ENCODE results near the gene DAB2IP.
A peak's percentile ranks its signal among the peaks of the same experiment; 100 is the strongest.

The DAB2IP gene

DNA sequence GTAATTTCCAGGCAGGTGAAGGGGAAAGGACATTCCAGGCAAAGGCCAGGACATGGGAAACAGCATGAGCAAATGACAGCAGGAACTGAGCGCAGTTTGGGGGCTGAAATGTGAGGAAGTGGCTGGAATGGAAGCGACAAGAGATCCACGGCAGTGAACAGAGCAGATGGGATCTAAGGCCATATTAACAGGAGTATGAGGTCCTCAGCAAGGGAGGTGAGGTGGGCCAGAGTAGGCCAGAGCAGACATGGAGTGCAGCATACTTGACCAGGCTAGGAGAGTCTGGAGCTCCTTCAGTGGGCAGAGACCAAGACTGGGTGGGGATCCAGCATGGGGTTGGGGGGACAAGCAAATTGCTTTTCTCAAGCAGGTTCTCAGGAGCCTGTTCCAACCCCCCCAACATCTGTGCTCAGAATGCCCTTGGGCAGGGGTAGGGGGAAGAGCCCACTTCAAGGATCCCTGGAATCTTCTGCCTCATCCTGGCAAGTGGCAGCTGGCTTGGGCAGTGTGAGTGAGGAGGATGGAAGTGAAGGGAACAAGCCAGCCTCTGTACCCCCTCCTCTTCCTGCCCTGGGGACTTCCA lies 34.5 kb downstream of the DAB2IP start:
- H3K4me2 ChIP-seq (ENCODE audit: insufficient read depth, low read length), result no peak overlapping the region
- no peak for ATAC-seq (ENCODE audit: insufficient read depth, low read depth)
- no peaks in the 10 kb centered on the region for H3K79me2 ChIP-seq (ENCODE audit: insufficient read depth, low read length)
- H3K27ac ChIP-seq (ENCODE audit: low read length), result no peak overlapping the region
- H3K9ac ChIP-seq (ENCODE audit: low read depth, low read length), result no peak overlapping the region
- TF ChIP-seq EZH2 (IDR thresholded peaks at IDR 0.05; ENCODE audit: borderline replicate concordance, low read depth, low read length, severe bottlenecking), result no peak
- TF ChIP-seq, protein P1, sequence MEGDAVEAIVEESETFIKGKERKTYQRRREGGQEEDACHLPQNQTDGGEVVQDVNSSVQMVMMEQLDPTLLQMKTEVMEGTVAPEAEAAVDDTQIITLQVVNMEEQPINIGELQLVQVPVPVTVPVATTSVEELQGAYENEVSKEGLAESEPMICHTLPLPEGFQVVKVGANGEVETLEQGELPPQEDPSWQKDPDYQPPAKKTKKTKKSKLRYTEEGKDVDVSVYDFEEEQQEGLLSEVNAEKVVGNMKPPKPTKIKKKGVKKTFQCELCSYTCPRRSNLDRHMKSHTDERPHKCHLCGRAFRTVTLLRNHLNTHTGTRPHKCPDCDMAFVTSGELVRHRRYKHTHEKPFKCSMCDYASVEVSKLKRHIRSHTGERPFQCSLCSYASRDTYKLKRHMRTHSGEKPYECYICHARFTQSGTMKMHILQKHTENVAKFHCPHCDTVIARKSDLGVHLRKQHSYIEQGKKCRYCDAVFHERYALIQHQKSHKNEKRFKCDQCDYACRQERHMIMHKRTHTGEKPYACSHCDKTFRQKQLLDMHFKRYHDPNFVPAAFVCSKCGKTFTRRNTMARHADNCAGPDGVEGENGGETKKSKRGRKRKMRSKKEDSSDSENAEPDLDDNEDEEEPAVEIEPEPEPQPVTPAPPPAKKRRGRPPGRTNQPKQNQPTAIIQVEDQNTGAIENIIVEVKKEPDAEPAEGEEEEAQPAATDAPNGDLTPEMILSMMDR (IDR thresholded peaks at IDR 0.05; ENCODE audit: borderline replicate concordance, extremely low read depth, low read length, poor library complexity, severe bottlenecking), result no peak
- no peaks in the 10 kb centered on the region for H3K9me3 ChIP-seq (ENCODE audit: insufficient read depth, low read length, severe bottlenecking)
- no peak overlapping the region for H3K4me3 ChIP-seq (ENCODE audit: low read depth in 1 of 2, low read length in 2 of 2)
- H2AFZ ChIP-seq (ENCODE audit: low read depth, low read length), result no peak overlapping the region
- no peak for DNase-seq
- H3K4me1 ChIP-seq (ENCODE audit: insufficient read depth, low read length), result no peaks in the 10 kb centered on the region; the same call in 1 of the 2 replicates
- no peaks in the 10 kb centered on the region for H3K36me3 ChIP-seq (ENCODE audit: insufficient read depth, low read length)
- H3K27me3 ChIP-seq (ENCODE audit: insufficient read depth, low read length, poor library complexity), result no peaks in the 10 kb centered on the region
- H4K20me1 ChIP-seq (ENCODE audit: insufficient read depth, low read length), result no peaks in the 10 kb centered on the region

DNA sequence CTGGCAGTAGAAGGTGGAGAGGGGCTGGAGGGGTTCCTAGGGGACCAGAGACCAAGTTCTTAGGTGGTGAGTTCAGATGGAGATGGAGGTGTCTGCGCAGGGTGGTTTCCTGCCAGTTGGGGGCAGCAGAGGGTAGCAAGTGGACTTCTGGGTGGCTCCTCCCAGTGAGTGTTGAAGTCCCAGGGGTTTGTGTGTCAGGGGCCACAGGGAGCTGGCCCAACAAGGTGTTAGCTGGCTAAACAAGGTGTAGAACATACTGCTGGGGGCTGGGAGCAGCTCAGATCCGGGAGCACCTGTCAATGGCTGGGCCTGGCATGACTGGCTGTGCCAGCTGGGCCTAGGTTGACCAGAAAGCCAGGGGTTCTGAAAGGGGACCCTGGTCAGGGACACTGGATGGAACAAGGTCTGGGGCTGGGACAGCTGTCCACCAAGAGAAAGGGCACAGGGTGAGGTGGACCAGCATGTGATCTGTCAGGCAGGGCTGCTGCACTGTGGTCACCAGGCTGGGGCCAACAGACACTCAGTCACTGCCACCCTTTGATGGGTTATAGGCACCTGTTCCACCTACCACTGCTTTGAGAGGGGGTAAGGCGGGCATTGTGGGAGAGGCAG lies 35.6 kb downstream of the DAB2IP start:
- DNase-seq (peak; percentile 74), ATAC-seq (ENCODE audit: insufficient read depth, low read depth) (peak; percentile 95)
- Histone ChIP-seq H3K9me3 (ENCODE audit: insufficient read depth, low read length, severe bottlenecking) (no peaks in the 10 kb centered on the region), H3K4me3 (ENCODE audit: low read depth in 1 of 2, low read length in 2 of 2) (no peak overlapping the region), H3K36me3 (ENCODE audit: insufficient read depth, low read length) (no peaks in the 10 kb centered on the region), H3K4me2 (ENCODE audit: insufficient read depth, low read length) (no peak overlapping the region), H4K20me1 (ENCODE audit: insufficient read depth, low read length) (no peaks in the 10 kb centered on the region), H2AFZ (ENCODE audit: low read depth, low read length) (no peak overlapping the region), H3K27ac (ENCODE audit: low read length) (no peak overlapping the region), H3K4me1 (ENCODE audit: insufficient read depth, low read length) (no peaks in the 10 kb centered on the region; the same call in 1 of the 2 replicates), H3K27me3 (ENCODE audit: insufficient read depth, low read length, poor library complexity) (no peaks in the 10 kb centered on the region), H3K79me2 (ENCODE audit: insufficient read depth, low read length) (no peaks in the 10 kb centered on the region), H3K9ac (ENCODE audit: low read depth, low read length) (no peak overlapping the region)
- TF ChIP-seq, protein P1 (IDR thresholded peaks at IDR 0.05; ENCODE audit: borderline replicate concordance, extremely low read depth, low read length, poor library complexity, severe bottlenecking), result peak; percentile 92
- no peak for TF ChIP-seq EZH2 (IDR thresholded peaks at IDR 0.05; ENCODE audit: borderline replicate concordance, low read depth, low read length, severe bottlenecking)

DNA sequence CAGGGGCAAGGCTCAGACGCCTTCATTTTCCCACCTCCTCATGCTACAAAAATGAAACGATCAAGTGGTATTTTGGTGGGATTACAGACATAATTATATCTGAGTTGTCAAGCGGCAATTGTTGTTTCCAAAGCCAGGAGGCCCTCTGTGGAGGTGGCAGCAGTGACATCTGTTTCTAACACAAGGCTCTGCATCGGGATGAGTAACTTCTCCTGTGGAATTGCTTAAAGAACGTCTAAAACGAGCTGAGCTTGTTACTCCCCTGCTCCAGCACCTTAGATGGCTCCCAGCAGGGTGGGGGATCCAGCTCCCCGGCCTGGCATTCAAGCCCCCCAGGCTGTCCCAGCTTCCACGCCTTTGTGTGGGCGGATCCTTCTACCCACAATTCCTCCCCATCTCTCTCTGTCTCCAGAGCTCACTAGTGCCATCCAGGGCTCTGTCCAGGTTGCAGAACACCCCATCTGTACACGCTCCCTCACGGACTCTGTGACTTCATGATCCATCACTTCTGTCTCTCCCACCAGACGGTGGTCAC lies 36.8 kb downstream of the DAB2IP start:
- Histone ChIP-seq H3K9me3 (ENCODE audit: insufficient read depth, low read length, severe bottlenecking) (no peaks in the 10 kb centered on the region), H3K79me2 (ENCODE audit: insufficient read depth, low read length) (no peaks in the 10 kb centered on the region), H3K27me3 (ENCODE audit: insufficient read depth, low read length, poor library complexity) (no peaks in the 10 kb centered on the region), H3K4me1 (ENCODE audit: insufficient read depth, low read length) (no peaks in the 10 kb centered on the region), H2AFZ (ENCODE audit: low read depth, low read length) (no peak overlapping the region), H3K36me3 (ENCODE audit: insufficient read depth, low read length) (no peaks in the 10 kb centered on the region), H3K27ac (ENCODE audit: low read length) (no peak overlapping the region), H4K20me1 (ENCODE audit: insufficient read depth, low read length) (no peaks in the 10 kb centered on the region), H3K9ac (ENCODE audit: low read depth, low read length) (no peak overlapping the region), H3K4me2 (ENCODE audit: insufficient read depth, low read length) (no peak overlapping the region), H3K4me3 (ENCODE audit: low read depth in 1 of 2, low read length in 2 of 2) (no peak overlapping the region)
- ATAC-seq (ENCODE audit: insufficient read depth, low read depth), result no peak
- TF ChIP-seq, protein P1 (IDR thresholded peaks at IDR 0.05; ENCODE audit: borderline replicate concordance, extremely low read depth, low read length, poor library complexity, severe bottlenecking), result no peak
- TF ChIP-seq EZH2 (IDR thresholded peaks at IDR 0.05; ENCODE audit: borderline replicate concordance, low read depth, low read length, severe bottlenecking), result no peak
- no peak for DNase-seq

Data from DND-41 (cell line).